GM11168 (cell line): ENCODE measurements around the gene SV2B.

Experiments
- in situ Hi-C: fragments of 300-500 bp; cut with MboI; formaldehyde crosslinking; loops from one replicate; pipeline ENCODE4 v1.12.0; 2022; ENCODE audit warnings: low sequenced_read_pairs; ENCODE audit not compliant: unreplicated experiment

SV2B gene

DNA sequence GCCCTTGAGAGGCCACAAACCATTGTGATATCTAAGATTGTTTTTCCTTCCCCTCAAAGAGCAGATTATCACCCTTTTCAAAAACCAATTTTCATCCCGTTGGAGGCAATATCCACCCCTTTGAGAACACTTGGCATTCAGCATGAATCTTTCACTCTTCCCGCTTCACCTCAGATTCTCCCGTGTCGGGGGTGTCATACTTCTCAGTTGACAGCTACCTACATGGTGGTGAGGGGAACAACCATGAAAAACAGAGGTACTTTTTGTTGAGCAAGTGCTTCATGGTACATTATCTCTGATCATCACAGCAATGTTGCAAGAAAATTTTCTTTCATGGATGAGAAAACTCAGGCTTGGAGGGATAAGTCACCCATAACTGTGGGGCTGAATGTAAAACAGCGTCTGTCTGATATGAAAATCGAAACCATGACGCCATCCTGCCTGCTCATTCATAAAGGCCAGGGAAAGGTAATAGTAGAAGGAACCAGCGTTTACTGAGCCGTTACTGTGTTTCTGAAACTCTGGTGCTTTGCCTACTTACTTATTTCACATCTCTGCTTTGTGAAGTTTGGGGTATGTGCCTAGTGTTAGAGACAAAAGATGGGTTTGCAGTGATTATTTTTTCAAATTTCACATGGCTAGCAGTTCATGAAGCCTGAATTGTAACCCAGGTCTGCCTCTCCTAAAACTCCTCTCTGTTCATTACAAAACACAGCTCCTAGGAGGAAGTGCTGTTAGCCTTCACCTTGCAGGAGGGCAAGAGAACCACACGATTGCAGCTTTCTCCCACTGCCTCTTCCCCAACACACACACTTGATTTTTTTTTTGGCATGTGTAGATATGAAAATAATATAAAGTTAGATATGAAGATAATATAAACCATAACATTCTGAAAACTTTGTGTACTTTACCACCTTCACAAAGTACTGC lies 35.4 kb downstream of the SV2B start:
- in situ Hi-C loops, result no loop called here

DNA sequence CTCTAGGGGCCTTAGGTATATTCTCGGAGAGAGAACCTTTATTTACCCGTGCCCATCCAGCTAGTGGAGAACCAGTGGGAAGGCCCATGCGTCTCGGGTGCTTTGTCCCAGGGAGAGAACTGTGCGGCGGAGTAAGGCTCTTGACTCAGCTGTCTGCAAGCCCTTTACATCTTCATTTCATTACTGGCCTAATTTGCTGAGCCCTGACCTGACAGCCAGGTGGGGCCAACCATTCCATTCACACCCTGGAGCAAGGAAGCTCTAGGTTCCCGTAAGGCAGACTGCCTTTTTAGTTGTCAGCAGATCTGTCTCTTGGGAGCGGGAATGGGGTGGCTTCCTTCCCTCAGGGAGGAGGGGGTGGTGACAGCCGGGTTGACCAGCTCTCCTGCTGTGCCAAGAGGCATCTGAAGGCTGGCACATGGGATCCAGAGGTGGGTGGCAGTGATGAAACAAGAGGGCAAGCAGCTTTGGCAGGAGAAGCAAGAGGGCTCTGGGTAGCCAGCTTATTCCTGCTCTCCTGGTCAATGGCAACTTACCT lies 36.4 kb downstream of the SV2B start:
- in situ Hi-C loops, result no loop called here

DNA sequence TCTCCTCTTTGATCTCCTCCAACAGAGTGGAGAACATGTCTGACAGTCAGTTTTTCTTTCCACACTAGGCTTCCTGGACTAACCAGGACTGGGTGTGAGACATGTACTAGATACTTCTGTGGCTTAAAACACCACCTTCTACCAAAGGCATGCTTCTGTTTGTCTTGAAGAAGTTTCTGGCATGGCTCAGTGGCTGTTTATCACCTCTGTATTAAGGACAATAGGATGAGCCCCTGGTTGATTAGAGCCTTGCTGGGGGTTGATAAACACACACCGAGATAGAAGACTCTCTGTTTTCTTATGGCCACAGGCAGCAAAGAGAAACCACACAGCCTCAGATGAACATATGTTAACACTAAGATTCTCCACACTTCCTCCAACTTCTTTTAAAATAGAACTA lies 40.5 kb downstream of the SV2B start:
- in situ Hi-C loops, result no loop called here

DNA sequence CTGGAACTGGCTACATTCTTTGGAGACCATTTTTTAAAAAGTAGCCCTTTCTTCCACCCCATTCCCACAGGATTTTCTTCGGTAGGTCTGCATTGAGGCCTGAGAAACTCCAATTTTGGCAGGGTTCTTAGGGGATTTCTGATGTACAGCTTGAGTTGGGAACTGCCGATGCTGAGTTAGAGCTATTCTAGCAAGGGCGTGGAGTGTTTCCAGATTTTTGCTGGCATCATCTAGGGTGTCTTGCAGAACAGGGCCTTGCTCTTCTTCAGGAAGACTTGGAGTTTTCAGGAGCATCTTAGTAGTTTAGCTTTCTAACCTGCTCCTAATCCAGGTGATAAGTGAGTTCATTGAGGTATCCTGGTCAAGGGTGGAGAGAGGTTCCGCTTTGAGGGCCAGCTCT lies 41.0 kb downstream of the SV2B start:
- in situ Hi-C loops, result no loop called here

DNA sequence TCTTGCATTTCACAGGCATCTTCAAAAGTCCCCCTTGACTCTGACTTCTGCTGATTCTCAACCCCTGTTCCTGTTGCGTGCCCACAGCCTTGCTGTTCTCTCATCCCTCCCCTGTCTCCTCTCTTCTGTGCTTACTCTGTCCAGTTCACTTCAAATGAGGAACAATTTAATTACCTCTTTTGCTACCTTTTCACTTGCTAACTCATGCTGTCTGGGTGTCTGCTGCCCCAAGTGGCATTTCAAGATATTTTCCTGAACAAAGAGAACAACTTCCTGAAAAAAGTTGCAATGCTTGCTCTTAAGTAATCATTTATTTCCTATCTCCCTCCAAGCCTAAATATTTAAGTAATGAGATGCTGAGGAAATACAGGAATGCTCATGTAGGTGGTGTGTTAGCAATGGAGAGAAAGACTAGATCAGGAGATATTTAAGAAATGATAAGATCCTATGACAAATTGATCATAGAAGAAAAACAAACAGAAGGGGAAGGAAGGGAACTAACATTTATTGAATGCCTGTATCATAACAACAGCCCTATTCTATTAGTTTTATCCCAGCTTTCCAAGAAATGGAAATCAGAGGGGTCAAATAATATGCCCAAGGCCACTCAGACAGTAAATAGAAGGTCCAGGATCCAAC lies 42.2 kb downstream of the SV2B start:
- in situ Hi-C loops, result no loop called here

DNA sequence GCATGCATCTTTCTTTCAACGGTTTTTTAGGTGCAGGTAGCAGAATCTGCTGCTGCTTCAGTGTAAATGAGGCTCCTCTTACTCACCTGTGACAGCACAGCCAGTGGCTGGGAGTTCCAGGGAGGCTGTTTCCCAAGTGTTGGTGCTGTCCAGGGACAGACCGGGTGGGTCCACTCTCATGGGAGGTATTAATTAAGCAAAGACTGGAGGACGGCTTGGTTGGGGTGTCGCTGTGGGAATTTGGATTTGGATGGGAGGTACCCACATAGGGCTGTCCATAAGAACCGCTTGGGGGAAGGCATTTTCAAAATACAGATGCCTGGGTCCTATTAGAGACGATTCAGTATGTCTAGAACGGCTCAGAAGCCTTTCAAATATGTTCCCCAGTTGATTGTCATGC lies 42.9 kb downstream of the SV2B start:
- in situ Hi-C loops, result no loop called here

DNA sequence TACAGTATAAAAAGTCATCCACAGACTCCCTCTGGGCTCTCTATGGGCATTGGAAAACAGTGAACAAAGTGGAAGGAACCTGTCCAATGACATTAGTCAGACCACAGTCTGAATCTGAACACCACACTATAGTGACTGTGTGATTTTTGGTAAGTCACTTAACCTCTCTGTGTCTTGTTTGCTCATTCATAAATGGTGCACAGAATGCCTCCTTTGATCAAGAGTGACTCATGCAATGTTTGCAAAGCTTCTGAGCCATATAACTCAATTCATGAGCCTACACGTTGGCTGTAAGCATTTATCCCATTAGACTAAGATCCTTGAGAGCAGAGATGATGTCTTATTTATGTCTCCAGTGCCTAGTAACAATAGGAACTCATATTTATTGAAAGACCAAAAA lies 46.7 kb downstream of the SV2B start:
- in situ Hi-C loops, result no loop called here

DNA sequence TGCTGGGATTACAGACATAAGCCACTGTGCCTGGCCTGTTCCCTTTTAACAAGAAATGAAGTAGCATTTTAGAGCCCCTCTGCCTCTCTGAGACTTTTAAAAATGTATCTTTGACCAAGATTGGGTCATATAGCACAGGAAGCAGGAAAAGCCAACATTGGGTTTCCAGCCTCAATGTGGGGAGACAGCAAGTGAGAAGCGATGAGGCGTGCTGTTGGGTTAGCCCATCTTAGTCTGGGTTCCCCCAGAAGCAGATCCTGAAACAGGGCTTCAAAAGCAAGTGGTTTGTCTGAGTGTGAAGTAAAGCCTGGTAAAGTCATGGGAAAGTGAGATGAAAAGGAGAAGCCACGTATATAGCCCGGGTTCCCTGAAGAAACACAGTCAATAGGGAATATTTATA lies 48.2 kb downstream of the SV2B start:
- in situ Hi-C loops, result no loop called here

DNA sequence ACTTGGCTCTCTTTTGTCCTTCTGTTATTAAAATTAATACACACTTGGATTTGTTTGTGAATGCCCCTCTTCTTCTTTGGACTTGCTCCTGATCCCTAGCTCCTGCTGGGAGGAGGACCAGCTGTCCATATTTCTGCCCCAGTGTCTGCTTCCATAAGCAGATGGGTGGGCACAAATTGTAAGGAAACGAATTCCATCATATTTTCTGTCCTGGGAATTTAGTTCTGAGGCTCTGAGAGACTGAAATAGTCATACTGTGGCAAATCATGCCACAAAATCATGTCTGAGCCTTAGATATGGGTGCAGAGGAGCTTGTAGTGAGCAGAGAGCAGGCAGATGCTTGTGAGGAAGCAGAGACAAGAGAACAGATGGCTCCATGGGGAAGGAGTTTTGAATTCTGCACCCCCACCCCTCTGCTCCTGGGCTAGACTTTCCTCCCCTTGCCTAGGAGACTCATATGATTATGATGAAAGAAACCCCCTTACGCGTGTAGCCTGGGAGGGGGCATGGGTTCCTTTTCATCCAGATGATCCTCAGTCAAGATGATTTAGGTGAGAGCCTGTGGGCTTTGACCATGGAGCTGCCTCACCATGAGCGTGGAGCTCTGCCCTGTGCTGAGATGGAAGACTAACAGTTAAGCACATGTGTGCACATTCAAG lies 50.6 kb downstream of the SV2B start:
- in situ Hi-C loops, result no loop called here

DNA sequence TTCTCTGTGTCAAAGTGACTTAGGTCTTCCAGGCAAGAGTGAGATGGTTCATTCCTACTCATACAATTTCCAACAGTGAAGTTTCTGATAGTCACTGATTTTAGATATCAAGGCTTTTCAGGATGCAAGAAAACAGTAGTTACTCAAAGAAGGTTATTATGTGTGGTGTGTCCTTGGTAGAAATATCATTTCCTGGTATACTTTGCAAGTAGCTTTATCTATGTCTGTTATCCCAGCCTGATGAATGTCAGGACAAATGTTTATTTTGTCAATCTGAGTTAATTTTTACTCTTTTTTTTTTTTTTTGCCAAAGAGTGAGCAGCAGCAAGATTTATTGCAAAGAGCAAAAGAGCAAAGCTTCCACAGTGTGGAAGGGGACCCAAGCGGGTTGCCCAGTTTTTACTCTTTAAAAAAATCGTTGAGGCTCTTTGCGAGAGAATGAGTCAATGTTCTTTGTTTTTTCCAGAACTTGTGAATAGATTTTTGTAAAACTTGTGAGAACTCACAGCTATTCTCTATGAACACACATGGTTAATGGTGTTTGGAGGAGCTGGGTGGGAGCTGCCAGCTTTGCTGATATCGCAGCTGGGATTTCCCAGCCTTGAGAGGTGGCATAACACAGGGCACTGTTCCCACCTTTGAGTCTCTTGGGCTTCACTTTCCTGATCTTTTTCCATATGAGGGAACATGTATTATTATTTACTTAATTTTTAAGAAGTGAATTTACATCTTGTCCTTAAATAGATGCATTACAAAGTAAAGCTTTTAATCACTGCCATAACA lies 51.9 kb downstream of the SV2B start:
- in situ Hi-C loops, result no loop called here

DNA sequence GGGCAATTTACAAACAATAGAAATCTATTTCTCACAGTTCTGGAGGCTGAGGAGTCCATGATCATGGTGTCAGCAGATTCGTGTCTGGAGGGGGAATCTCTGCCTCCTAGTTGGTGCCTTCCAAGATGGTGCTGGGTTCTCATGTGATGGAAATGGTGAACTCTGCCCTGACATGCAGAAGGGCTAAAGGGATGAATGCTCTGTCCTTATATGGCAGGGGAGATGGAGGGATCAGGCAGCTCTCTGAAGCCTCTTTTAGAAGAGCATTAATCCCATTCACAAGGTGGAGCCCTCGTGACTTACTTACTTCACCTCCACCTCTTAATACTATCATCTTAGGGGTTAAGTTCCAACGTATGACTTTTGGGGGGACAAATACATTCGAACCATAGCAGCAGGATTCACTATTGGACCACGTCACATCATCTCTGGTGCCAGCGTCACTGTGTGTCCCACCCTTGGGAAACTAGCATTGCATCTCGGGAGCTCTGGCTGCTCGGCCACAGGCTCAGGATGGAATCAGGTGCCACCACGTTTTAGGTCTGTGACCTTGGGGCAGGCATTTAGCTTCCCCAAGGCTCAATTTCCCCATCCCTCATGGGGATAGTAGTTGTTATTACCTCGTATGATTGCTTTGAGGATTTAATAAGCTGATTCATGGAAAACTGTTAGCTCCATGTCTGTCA lies 53.0 kb downstream of the SV2B start:
- in situ Hi-C loops, result no loop called here

DNA sequence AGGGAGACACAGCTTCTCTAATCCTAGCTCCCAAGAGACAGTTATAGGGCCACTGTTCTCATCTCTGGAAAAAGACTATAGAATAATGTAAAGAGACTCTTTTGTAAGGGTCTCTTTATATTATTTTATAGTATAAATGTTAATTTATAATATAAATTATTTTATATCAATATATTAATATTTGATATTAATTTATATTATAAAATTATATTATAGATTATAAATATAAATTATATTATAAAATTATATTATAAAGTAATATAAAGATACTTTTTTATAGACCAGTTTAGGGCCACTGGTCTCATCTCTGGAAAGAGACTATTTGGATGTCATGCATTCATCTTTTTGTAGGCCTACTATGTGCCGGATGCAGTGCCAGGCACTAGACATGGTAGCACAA lies 53.9 kb downstream of the SV2B start:
- in situ Hi-C loops, result no loop called here

DNA sequence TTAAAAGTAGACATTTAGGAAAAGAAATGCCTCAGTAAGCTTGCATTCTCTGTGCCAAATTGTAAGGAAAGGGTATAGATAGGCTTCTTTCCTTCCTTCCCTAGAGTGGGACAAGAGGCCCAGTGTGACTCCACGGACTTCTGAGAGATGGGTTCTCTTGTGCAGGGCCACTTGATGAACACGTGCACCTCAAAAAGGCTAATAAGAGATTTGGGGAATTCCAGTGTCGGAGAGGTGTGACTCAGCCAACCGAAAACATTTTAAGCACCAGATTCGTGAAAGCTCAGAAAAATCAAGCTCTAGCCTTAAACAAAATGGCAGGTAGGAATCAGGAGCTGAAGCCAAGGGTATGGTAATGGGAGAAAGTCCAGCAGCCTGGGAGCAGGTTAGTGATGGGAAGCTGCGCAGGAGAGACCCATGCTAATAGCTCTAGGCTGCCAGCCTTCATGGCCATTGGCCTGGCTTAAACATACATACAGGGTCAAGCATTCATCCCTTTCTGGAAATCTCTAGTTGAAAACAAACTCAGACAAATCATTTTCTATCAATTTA lies 56.2 kb downstream of the SV2B start:
- in situ Hi-C loops, result no loop called here

DNA sequence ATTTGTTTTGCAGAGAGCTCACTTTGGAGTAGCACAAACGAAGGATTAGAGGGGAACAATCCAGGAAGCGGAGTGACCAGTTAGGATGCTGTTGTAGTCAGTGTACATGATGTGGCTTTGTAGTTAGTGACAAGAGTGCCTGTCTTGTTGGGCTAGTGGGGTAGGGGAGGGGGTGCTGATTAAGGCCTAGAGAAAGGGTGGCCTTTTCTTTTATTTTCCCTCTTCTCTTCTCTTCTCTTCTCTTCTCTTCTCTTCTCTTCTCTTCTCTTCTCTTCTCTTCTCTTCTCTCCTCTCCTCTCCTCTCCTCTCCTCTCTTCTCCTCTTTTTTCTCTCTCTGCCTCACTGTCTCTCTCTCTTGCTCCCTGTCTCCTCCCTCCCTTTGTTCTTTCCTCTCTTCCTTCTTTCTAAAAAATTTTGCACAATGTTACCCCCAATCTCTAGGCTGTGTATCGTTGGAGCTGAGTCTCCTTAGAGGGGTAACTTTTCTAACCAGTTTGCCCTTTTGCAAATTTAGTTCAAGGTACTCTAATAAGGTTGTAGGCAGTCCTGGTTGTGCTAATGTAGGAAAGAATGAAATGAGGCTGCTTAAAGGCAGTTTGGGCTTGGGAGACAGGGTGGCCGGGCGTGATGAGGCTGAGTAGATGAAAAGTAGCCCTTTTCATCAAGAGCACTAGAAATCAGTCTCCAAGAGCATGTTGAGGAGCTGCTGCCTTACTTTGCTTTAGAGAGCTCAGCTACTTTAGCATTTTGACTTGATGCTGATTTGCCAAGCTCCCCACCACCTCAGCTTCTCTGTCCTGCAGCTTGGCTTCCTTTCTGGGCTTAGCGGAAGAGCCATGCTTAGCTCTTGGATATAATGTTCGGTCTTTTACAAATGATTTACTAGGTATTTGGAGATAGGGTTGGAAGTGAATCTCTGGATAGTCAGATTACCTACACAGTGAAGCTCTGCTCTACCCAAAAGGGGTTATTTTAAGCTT lies 58.6 kb downstream of the SV2B start:
- in situ Hi-C loops, result no loop called here

DNA sequence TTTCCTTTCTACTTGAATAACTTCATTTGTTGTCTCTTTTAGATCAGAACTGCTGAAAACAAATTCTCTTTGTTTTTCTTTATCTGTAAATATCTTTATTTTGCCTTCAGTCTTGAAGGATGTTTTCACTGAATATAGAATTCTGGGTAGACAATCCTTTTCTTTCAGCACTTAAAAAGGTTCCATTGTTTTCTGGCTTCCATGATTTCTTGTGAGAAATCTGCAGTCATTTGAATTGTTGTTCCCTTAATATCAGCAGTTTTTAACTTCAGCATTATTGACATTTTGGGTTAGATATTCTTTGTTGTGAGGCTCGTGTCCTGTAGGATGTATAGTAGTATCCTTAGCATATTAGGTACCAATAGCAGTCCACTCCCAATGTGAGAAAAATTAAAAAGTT lies 65.8 kb downstream of the SV2B start:
- in situ Hi-C loops, result no loop called here

DNA sequence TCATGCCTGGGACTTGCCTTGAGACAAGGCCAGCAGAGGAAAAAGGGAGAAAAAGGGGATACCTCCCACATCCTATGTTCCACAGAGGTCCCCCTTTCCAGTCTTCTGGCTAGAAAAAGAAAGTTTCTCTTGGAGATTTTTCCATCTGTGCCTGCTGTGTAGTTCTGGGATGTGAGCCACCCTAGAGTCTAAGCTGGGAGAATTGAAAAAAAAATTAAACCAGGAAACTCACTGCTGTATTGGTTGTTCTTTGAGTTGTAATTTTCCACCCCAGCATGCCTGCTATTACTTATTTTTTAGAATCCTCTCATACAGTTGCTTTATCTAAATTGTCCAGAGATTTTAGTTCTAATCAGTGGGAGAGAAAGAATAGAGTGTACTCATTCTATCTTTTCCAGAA lies 68.4 kb downstream of the SV2B start:
- in situ Hi-C loops, result no loop called here

DNA sequence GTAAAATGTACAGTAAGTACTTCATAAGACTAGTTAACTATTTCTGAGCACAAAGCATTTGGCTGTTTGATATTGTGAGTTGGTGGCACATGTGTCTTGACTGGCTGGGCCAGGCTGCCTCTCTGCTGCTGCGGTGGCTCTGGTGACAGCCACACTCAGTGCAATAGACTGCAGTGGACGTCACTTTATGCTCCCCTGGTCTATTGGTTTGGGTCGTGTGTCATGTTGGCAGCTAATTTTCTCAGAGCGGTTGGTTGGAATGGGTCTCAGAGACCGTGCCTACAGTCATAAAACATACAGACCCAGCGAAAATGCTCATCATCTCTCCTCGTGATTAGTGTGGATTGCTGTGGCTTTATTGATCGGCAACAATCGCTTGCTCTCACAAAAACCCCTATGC lies 71.3 kb downstream of the SV2B start:
- in situ Hi-C loops, result no loop called here

DNA sequence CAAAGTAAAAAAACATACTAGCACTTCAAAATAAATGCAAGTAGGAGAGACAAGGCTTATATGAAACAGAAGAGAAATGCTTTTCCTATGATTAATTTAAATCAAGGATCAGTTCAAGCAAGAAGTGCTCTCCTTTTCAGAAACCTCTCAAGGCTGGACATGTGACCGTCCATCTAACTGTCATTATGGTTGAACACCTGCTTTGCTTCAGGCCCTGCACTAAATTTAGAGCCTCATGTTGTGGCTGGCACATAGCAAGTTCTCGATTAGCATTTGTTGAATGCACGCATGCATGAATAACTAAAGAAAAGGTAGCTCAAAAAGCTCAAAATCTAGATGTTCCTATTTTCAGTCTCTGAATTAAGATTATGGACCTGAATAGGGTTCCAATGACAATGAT lies 82.0 kb downstream of the SV2B start:
- in situ Hi-C loops, result no loop called here
